OCI-LY7 (cell line): ENCODE results near the gene SFSWAP. TPM values are rescaled to one million over a fixed set of nuclear protein-coding genes. Genes with fewer than 3 reads are reported as not detected.

Experiments
- BruUV-seq: library from RNA; stranded (reverse); fragments of 400-500 nt; replicated peaks from 2 replicates; lab custom pipeline; 2021; lab: Mats Ljungman, UMichigan
- CTCF ChIA-PET: fragments of 300-600 bp; sonication (Branson Sonifier 250); formaldehyde crosslinking; loops from one replicate; lab custom pipeline; 2022; ENCODE audit warnings: antibody characterized with exemption; ENCODE audit not compliant: unreplicated experiment; lab: Charles Lee
- POLR2A ChIA-PET: fragments of 300-600 bp; sonication (Branson Sonifier 250); formaldehyde crosslinking; loops from one replicate; lab custom pipeline; 2022; ENCODE audit warnings: antibody characterized with exemption; lab: Charles Lee
- DNase-seq: peaks from one replicate; pipeline ENCODE4 v3.0.0-alpha.2; 2015; ENCODE audit warnings: low spot score
- H2AFZ ChIP-seq: fragments of 200-600 bp; sonication (generic), shearing (Covaris generic); 2 replicates; pipeline ENCODE4 v1.6.1; 2014; ENCODE audit warnings: mild to moderate bottlenecking, antibody characterized with exemption, low read length, moderate library complexity
- H3K27ac ChIP-seq: fragments of 200-600 bp; sonication (generic); 2 replicates; pipeline ENCODE4 v1.5.1; 2014; ENCODE audit warnings: mixed run types, low read depth, mild to moderate bottlenecking, moderate library complexity, low read length, inconsistent platforms; ENCODE audit not compliant: poor library complexity, severe bottlenecking
- H3K36me3 ChIP-seq: fragments of 200-600 bp; sonication (generic); 2 replicates; pipeline ENCODE4 v1.6.1; 2014; ENCODE audit warnings: mild to moderate bottlenecking, antibody characterized with exemption, low read length, moderate library complexity, mixed read lengths; ENCODE audit not compliant: insufficient read depth
- H3K4me1 ChIP-seq: fragments of 200-600 bp; sonication (generic); 2 replicates; pipeline ENCODE4 v1.5.1; 2014; ENCODE audit warnings: mild to moderate bottlenecking, low read length; ENCODE audit not compliant: insufficient read depth, poor library complexity, severe bottlenecking
- H3K4me2 ChIP-seq: fragments of 200-600 bp; sonication (generic); 2 replicates; pipeline ENCODE4 v1.6.1; 2014; ENCODE audit warnings: mild to moderate bottlenecking, low read length
- H3K4me3 ChIP-seq: fragments of 200-600 bp; sonication (generic); 2 replicates; pipeline ENCODE4 v1.5.1; 2014; ENCODE audit warnings: mild to moderate bottlenecking, low read depth, low read length; ENCODE audit not compliant: poor library complexity, severe bottlenecking
- H3K79me2 ChIP-seq: fragments of 200-600 bp; sonication (generic); 2 replicates; pipeline ENCODE4 v1.6.1; 2016; ENCODE audit warnings: low read depth, mild to moderate bottlenecking, low read length, moderate library complexity, mixed read lengths; ENCODE audit not compliant: insufficient read depth
- H3K9me2 ChIP-seq: fragments of 200-600 bp; sonication (generic); 2 replicates; pipeline ENCODE4 v1.6.1; 2016; ENCODE audit warnings: mild to moderate bottlenecking, low read length, mixed read lengths; ENCODE audit not compliant: insufficient read depth
- H3K9me3 ChIP-seq: fragments of 200-600 bp; sonication (generic); 2 replicates; pipeline ENCODE4 v1.6.1; 2014; ENCODE audit warnings: mild to moderate bottlenecking, mixed run types, low read length, mixed read lengths
- H4K20me1 ChIP-seq: fragments of 200-600 bp; sonication (generic); 2 replicates; pipeline ENCODE4 v1.6.1; 2014; ENCODE audit warnings: mild to moderate bottlenecking, antibody characterized with exemption, low read length, moderate library complexity, mixed read lengths; ENCODE audit not compliant: insufficient read depth
- EZH2phosphoT487 ChIP-seq: fragments of 200-600 bp; sonication (generic); IDR thresholded peaks from 2 replicates; pipeline ENCODE4 v1.6.1; 2018; ENCODE audit warnings: low read depth, borderline replicate concordance, mild to moderate bottlenecking, mixed run types, antibody characterized with exemption, low read length, moderate library complexity, mixed read lengths
- intact Hi-C: fragments of 100-400 bp; cut with micrococcal nuclease; formaldehyde crosslinking; loops from one replicate; pipeline ENCODE4 v1.10.0; 2022; ENCODE audit not compliant: unreplicated experiment
- total RNA-seq, 2 experiments: library from RNA; depleted of rRNA in 1 of 2; stranded (reverse); fragments of >200 nt in 1 of 2; shearing (Covaris generic) in 1 of 2; gene quantifications; 2 replicates each; pipeline ENCODE4 v1.2.3, GENCODE V29; 2014 to 2022
- TF ChIP-seq, protein P1 (sequence below): fragments of 200-600 bp; sonication (generic); conservative IDR thresholded peaks from 2 replicates; pipeline ENCODE4 v1.5.1; 2014; ENCODE audit warnings: mild to moderate bottlenecking, antibody characterized with exemption, low read length, moderate library complexity, mixed read lengths

SFSWAP gene
- total RNA-seq, 2 experiments from 2014 or later, result 54.0 to 87.1 TPM

- Histone ChIP-seq H3K27ac (no peak overlapping the region), H3K9me3 (no peaks in the 10 kb centered on the region), H3K79me2 (no peaks in the 10 kb centered on the region), H3K9me2 (no peaks in the 10 kb centered on the region), H3K4me3 (no peak overlapping the region), H4K20me1 (no peaks in the 10 kb centered on the region), H3K4me2 (no peak overlapping the region), H2AFZ (no peak overlapping the region), H3K4me1 (no peaks in the 10 kb centered on the region), H3K36me3 (peaks cover 85% of the 10 kb centered on the region)
- POLR2A ChIA-PET, result interaction anchor here (0.6 kb wide), 1 partner anchor 49 kb away, joined by 4 read pairs; no protein-coding TSS in a partner anchor
- no TSS peak for BruUV-seq
- intact Hi-C loops, result no loop called here
- CTCF ChIA-PET, result no interaction called here
- TF ChIP-seq, protein P1, sequence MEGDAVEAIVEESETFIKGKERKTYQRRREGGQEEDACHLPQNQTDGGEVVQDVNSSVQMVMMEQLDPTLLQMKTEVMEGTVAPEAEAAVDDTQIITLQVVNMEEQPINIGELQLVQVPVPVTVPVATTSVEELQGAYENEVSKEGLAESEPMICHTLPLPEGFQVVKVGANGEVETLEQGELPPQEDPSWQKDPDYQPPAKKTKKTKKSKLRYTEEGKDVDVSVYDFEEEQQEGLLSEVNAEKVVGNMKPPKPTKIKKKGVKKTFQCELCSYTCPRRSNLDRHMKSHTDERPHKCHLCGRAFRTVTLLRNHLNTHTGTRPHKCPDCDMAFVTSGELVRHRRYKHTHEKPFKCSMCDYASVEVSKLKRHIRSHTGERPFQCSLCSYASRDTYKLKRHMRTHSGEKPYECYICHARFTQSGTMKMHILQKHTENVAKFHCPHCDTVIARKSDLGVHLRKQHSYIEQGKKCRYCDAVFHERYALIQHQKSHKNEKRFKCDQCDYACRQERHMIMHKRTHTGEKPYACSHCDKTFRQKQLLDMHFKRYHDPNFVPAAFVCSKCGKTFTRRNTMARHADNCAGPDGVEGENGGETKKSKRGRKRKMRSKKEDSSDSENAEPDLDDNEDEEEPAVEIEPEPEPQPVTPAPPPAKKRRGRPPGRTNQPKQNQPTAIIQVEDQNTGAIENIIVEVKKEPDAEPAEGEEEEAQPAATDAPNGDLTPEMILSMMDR, result no peak
- no peak for TF ChIP-seq EZH2phosphoT487
- no peak for DNase-seq
Measured at GRCh38 chr12:131782061-131782460, 71.2 kb downstream of the SFSWAP start.

GRCh38 chr12:131783915-131784541 is 73.1 kb downstream of the SFSWAP start:
- H2AFZ ChIP-seq, result no peak overlapping the region
- no TSS peak for BruUV-seq
- H3K4me1 ChIP-seq, result no peaks in the 10 kb centered on the region
- intact Hi-C loops, result no loop called here
- no peak for DNase-seq
- CTCF ChIA-PET, result no interaction called here
- H3K4me2 ChIP-seq, result no peak overlapping the region
- TF ChIP-seq EZH2phosphoT487, result no peak
- TF ChIP-seq, protein P1, result no peak
- no peaks in the 10 kb centered on the region for H3K9me2 ChIP-seq
- H4K20me1 ChIP-seq, result no peaks in the 10 kb centered on the region
- H3K4me3 ChIP-seq, result no peak overlapping the region
- H3K79me2 ChIP-seq, result no peaks in the 10 kb centered on the region
- no peak overlapping the region for H3K27ac ChIP-seq
- POLR2A ChIA-PET, result interaction anchor here (0.5 kb wide), 1 partner anchor 31 kb away, joined by 4 read pairs; no protein-coding TSS in a partner anchor
- H3K36me3 ChIP-seq, result peaks cover 91% of the 10 kb centered on the region
- H3K9me3 ChIP-seq, result no peaks in the 10 kb centered on the region
